Fibroblast of lung (primary cell): ENCODE measurements around the gene SGK2.

ENCODE experiments used
- EZH2 ChIP-seq: IDR thresholded peaks from 2 replicates; pipeline ENCODE4 v1.5.1; 2012; ENCODE audit warnings: low read length, control low read depth, mild to moderate bottlenecking; ENCODE audit errors: missing control alignments
- TF ChIP-seq, protein P1 (sequence below), 2 donors: IDR thresholded peaks in 1 of 2; conservative IDR thresholded peaks in 1 of 2; 1 replicate in 1 of 2; 2 replicates in 1 of 2; pipeline ENCODE4 v1.5.1; 2011 to 2012; ENCODE audit warnings: low read length in 2 of 2, control low read depth in 1 of 2, inconsistent platforms in 1 of 2, low read depth in 1 of 2, mild to moderate bottlenecking in 1 of 2

DNA sequence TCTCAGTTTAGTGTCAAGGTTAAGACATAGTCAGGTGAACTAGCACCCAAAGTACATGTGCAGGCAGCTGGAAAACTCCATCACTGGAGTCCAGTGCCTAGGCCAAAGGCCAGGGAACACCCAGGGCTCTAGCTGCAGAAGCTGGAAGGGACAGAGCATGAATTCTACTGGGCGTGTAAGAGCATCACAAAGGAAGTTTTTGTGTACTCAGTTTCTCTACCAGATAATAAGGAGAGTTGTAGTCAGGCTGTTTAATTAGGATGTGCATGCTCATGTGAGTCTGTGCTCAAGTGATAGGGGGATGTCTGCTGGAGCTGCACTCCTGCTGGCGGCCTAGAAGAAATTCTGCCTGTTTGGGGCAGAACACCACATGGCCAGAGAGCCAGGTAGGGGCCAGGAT lies 43.2 kb upstream of the SGK2 start:
- TF ChIP-seq, protein P1, sequence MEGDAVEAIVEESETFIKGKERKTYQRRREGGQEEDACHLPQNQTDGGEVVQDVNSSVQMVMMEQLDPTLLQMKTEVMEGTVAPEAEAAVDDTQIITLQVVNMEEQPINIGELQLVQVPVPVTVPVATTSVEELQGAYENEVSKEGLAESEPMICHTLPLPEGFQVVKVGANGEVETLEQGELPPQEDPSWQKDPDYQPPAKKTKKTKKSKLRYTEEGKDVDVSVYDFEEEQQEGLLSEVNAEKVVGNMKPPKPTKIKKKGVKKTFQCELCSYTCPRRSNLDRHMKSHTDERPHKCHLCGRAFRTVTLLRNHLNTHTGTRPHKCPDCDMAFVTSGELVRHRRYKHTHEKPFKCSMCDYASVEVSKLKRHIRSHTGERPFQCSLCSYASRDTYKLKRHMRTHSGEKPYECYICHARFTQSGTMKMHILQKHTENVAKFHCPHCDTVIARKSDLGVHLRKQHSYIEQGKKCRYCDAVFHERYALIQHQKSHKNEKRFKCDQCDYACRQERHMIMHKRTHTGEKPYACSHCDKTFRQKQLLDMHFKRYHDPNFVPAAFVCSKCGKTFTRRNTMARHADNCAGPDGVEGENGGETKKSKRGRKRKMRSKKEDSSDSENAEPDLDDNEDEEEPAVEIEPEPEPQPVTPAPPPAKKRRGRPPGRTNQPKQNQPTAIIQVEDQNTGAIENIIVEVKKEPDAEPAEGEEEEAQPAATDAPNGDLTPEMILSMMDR (conservative IDR thresholded peaks at IDR 0.05 in 1 of 2, IDR thresholded peaks at IDR 0.05 in 1 of 2; ENCODE audit: low read depth in 1 of 2, low read length in 2 of 2) = no peak
- no peak for TF ChIP-seq EZH2
